OCI-LY1 (cell line): Measurements from ENCODE around the gene PTGES.

Experiments
- CTCF ChIP-seq: fragments of 200-600 bp; sonication (generic), shearing (Covaris generic); IDR thresholded peaks from 2 replicates; pipeline ENCODE4 v1.5.1; 2017; ENCODE audit warnings: mild to moderate bottlenecking, antibody characterized with exemption, low read length, moderate library complexity, mixed read lengths
- EZH2 ChIP-seq: fragments of 200-600 bp; sonication (generic), shearing (Covaris generic); IDR thresholded peaks from 2 replicates; pipeline ENCODE4 v1.8.0; 2017; ENCODE audit warnings: borderline replicate concordance, mixed run types, mild to moderate bottlenecking, antibody characterized with exemption, low read length, moderate library complexity, mixed read lengths

- TF ChIP-seq EZH2 (no peak), CTCF (no peak)
Measured at GRCh38 chr9:129777769-129778130, 24.9 kb upstream of the PTGES start.
